HG02943 (cell line): ENCODE measurements around the gene GALNT9.
"Not testable (repeated sequence)": the region's sequence is repeated elsewhere in the genome, so short reads cannot be mapped to it uniquely, and the experiment has no call there.

Experiments
- ATAC-seq: cut with Tn5 transposase; IDR thresholded peaks from one replicate; pipeline ENCODE4 v1.9.1; 2021; ENCODE audit warnings: mild to moderate bottlenecking, low read depth, moderate library complexity; ENCODE audit not compliant: unreplicated experiment

GALNT9 gene

GRCh38 chr12:132314516-132315233 is 14.7 kb downstream of the GALNT9 start:
- no peak for ATAC-seq

DNA sequence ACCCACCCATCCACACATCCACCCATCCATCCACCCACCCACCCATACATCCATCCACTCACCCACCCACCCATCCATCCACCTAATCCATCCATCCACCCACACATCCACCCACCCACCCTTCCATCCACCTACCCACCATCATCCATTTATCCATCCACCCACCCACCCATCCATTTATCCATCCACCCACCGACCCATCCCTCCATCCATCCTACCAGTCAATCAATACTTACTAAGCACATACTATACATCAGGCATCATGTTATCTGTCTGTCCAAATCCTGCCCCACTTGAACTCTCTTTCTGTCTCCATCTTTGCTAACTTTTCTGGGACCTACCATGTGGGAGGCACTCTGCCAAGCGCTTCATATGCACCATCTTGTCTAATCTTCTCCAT is 15.4 kb downstream of the GALNT9 start:
- ATAC-seq, result no peak

DNA sequence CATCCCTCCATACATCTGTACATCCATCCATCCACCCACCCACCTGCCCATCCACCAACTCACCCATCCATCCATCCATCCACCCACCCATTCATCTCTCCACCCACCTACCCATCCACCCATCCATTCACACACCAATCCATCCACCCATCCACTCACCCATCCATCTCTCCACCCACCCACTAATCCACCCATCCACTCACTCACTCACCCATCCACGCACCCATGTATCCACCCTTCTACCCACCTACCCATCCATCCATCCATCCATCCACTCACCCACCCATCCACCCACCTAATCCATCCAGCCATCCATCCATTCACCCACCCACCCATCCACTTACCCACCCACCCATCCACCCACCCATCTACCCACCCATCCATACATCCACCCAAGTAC is 16.2 kb downstream of the GALNT9 start:
- ATAC-seq, result no peak

- no peak for ATAC-seq
Observed at GRCh38 chr12:132312516-132312915, 16.9 kb downstream of the GALNT9 start.

DNA sequence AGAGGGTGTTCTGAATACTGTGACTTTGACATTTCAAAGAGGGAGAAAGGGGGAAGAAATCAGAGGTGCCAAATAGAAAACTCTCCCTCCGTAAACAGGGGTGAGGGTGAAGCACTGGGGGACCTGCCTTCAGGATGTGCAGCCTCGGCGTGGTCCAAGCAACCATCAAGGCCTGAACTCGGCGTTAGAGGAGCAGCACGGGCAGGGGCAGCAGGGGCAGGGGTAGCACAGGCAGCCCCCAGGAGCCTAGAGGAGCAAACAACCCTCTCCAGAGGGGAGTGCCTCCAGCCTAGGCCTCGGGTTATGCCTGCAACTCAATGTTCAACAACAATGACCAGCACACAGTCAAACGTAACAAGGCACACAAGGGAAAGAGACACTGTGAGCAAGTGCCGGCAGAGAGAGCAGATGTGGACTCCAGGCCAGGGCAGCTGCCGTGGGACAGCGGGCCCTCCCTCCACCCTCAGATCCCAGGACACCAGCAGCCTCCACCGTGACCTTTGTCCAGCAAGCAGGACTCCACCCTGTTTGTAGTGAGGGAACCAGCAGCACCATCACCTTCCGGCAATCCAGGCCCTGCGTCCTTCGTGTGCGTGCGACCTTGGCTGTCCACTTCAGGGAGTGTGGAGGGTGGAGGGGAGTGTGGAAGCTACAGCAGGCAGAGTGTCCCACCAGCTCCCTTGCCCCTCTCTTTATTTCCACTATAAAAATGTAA is 18.0 kb downstream of the GALNT9 start:
- ATAC-seq, result no peak

GRCh38 chr12:132310181-132311040 is 19.0 kb downstream of the GALNT9 start:
- no peak for ATAC-seq

DNA sequence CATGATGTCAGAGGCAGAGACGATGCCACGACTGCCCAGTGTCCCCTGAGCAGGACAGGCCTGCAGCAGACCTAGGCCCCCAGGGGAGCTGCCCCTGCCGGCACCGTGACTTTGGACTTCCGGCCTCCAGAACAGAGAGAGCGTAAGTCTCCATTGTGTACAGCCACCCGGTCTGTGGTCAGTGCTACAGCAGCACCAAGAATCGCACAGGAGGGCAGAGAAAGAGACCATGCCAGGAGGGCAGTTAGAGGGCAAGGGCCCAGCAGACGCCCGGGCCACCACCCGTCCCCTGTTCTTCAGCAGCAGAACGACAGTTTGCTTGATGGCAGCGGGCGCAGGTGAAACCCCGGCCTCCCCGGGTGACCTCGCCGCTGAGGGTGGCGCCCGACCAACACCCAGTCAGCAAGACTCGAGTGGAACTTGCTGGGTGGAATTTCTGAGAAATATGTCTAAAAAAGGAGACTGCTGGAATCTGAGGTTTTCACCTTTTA is 19.7 kb downstream of the GALNT9 start:
- no peak for ATAC-seq

DNA sequence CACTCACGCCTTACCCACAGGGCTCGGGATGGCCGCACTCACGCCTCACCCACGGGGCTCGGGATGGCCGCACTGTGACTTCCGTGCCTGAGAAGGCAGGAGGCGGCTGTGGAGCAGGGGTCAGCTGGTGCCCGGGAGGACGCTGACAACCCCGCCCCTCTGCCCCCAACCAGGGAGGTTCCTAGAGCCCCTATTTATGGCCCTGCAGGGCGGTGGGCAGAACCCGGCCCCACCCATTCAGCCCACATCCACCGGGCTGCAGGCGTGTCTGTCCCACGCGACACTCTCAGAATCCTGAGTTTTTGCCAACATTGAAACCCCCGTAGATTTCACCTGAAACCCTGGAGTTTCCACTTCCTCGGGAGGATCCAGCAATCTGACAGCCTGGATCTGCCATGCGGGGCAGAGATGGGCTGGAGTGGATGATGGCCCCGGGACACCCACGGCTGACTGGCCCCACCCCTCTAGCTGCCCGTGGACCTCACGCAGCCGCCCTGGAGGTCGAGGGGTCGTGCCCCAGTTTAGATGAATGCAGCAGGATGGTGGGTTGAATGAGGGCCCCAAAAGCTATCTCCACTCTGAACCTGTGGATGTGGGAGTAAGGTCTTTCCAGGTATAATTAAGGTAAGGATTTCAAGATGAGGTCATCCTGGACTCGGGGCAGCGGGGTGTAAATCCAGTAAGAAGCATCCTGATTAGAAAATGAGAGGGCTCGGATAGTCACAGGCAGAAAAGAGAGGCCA is 20.4 kb downstream of the GALNT9 start:
- no peak for ATAC-seq

- no peak for ATAC-seq
Observed at GRCh38 chr12:132307976-132308852, 21.2 kb downstream of the GALNT9 start.

DNA sequence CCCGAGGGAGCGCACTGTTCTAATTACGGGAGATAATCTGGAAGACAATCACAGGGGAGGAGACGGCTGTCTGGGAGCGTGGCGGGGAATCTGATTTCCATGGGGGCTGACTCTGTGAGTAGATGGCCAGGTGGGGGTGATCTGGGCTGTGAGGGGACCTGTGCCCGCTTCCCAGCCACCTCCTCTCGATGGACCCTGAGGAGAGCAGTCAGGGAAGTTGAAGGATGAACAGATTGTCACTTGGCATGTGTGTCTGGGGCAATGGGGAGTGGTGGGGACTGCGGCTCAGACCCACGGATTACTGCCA is 22.6 kb downstream of the GALNT9 start:
- no peak for ATAC-seq

- ATAC-seq, result no peak
Observed at GRCh38 chr12:132305991-132306884, 23.2 kb downstream of the GALNT9 start.

DNA sequence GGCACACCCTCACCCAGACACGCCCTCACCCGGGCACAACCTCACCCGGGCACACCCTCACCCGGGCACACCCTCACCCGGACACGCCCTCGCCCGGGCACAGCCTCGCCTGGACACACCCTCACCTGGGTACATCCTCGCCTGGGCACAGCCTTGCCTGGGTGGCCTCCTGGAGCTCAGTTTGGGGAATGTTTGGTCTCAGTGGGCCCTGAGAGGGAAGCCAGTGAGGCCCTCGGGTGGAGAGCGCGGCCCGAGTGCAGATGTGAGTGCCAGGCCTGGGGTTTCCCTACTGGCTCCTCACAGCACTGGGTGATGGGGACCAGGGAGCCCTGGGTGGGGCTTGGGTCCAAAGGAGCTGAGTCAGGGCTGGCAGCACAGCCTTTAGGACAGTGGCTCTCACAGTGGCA is 23.8 kb downstream of the GALNT9 start:
- no peak for ATAC-seq

DNA sequence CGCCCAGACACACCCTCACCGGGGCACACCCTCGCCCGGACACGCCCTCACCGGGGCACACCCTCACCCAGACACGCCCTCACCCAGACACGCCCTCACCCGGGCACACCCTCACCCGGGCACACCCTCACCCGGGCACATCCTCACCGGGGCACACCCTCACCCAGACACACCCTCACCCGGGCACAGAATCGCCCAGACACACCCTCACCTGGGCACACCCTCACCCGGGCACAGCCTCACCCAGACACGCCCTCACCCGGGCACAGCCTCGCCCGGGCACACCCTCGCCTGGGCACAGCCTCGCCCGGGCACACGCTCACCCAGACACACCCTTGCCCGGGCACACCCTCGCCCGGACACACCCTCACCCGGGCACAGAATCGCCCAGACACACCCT is 24.5 kb downstream of the GALNT9 start:
- ATAC-seq, result not testable (repeated sequence)

DNA sequence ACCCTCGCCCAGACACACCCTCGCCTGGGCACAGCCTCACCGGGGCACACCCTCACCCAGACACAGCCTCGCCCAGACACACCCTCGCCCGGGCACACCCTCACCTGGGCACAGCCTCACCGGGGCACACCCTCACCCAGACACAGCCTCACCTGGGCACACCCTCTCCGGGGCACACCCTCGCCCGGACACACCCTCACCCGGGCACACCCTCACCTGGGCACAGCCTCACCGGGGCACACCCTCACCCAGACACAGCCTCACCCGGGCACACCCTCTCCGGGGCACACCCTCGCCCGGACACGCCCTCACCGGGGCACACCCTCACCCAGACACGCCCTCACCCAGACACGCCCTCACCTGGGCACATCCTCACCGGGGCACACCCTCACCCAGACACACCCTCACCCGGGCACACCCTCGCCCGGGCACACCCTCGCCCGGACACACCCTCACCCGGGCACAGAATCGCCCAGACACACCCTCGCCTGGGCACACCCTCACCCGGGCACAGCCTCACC is 25.5 kb downstream of the GALNT9 start:
- not testable (repeated sequence) for ATAC-seq

DNA sequence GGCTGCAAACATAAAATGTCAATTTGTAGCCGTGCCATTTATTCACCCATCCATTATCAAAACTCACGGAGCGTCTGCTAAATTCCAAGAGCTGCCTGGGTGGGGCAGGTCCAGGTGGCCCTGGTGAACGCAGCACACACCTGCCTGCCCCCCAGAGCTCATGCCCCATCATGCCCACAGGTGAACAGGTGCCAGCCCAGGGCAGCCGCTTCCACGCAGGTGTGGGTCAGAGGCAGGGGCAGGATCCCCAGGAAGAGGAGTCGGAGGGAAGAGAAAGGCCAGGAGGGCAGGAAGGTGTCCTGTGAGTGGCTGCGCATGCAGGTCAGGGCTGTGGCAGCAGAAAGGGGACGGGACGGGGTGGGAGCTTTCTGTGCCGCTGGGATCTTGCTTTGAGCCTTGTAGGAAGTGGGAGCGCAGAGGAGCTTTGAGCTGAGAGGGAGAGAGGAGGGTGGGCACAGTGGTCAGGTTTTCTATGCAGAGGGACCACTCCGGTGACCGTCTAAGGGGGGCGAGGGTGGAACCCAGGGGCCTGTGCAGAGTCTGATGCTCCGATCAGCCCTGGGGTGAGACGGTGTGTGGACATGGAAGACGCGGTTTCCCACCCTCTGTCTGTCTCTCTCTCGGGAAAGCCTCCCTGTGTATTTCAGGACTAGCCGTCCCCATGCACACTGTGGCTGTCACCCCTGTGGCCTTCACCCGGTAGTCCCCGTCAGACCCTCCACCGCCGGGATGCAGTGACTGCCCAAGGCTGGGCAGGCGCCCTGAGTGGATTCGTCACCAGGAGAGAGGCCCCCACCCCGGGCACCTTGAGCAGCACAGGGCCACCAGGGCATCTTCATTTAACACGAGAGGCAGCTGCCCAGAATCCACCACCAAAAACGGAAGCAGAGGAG is 26.7 kb downstream of the GALNT9 start:
- no peak for ATAC-seq

DNA sequence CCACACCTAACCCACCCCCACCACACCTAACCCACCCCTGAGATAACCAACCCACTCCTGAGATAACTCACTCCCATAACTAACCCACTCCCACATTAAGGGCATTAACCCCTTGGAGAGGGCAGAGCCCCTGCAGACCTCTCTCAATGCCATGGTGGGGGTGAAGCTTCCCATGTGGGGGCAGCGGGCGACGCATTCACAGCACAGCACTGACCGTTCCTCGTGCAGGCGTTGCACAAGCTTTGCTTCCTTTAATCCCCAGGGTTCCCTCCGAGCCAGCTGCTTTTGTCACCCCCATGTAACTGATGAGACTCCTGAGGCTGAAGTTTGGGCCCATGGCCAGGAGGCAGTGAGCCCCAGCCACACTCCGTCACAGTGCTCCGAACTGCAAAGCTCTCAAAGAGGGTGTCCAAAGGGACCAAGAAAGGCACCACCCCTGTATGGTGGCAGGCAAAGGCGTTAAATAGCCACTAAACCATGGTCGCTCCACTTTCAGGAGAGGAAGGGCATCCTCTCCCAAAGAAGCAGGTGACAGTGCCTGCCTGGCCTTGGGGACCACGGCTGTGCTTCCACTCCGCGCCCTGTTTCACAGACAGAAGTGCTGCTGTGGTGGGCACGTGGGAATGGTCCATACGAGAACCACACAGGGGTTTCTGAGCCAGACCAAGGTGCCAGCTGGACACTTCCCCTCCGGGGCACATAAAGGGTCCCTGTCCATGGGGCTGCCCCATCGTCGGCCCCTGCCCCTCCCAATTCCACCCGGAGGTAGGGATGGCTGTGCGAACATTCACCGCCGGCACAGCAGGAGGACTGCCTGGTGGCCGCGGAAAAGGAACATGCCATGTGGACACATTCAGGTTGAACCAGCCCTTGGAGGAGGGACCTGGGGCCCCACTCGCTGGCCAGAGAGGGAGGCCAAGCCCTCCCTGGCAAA is 28.3 kb downstream of the GALNT9 start:
- no peak for ATAC-seq
